Tibial nerve (tissue), 4 donors: Measurements from ENCODE around the gene SAP30L. TPM values are rescaled to one million over a fixed set of nuclear protein-coding genes. Genes with fewer than 3 reads are reported as not detected.

Experiments
- DNase-seq, 2 donors: peaks; one replicate each; pipeline ENCODE4 v3.0.0-alpha.2; 2019; ENCODE audit warnings: low spot score in 2 of 2
- H3K27ac ChIP-seq, 4 donors: fragments of 200-600 bp; sonication (generic) in 3 of 4; one replicate each; pipeline ENCODE4 v1.5.1; 2017 to 2019; ENCODE audit warnings: mild to moderate bottlenecking in 1 of 4
- H3K27me3 ChIP-seq, 2 donors: fragments of 200-600 bp; sonication (generic) in 1 of 2; one replicate each; pipeline versions ENCODE4 v1.5.1 to v1.6.0; 2017 to 2019
- H3K36me3 ChIP-seq, 3 donors: fragments of 200-600 bp; sonication (generic); one replicate each; pipeline ENCODE4 v1.5.1; 2018 to 2019
- H3K4me1 ChIP-seq, 4 donors: fragments of 200-600 bp; sonication (generic) in 3 of 4; one replicate each; pipeline ENCODE4 v1.5.1; 2017 to 2019
- H3K4me3 ChIP-seq, 4 donors: fragments of 200-600 bp; sonication (generic) in 3 of 4; one replicate each; pipeline ENCODE4 v1.5.1; 2017 to 2019; ENCODE audit warnings: mild to moderate bottlenecking in 1 of 4, moderate library complexity in 1 of 4
- H3K9me3 ChIP-seq, 4 donors: fragments of 200-600 bp; sonication (generic) in 3 of 4; one replicate each; pipeline ENCODE4 v1.5.1; 2017 to 2019
- CTCF ChIP-seq, 5 experiments: fragments of 200-600 bp in 3 of 5; fragments of 450-650 bp in 2 of 5; sonication (generic) in 3 of 5; IDR thresholded peaks; one replicate each; pipeline ENCODE4 v1.5.1; 2016 to 2019; ENCODE audit warnings: antibody characterized with exemption in 5 of 5, mild to moderate bottlenecking in 3 of 5, moderate library complexity in 2 of 5
- EP300 ChIP-seq, 2 donors: sonication (generic); formaldehyde crosslinking; IDR thresholded peaks; one replicate each; pipeline ENCODE4 v1.6.1; 2017; ENCODE audit warnings: antibody characterized with exemption in 2 of 2, mild to moderate bottlenecking in 1 of 2
- POLR2A ChIP-seq, 2 donors: fragments of 450-650 bp; IDR thresholded peaks; one replicate each; pipeline ENCODE4 v1.6.1; 2017; ENCODE audit warnings: antibody characterized with exemption in 2 of 2, mild to moderate bottlenecking in 2 of 2, moderate library complexity in 2 of 2
- WGBS, 2 donors: methylation state at CpG; one replicate each; pipeline ENCODE4 v1.1.5; 2018; 5-methylcytosine and 5-hydroxymethylcytosine counted together
- total RNA-seq, 4 donors: library from RNA; depleted of rRNA; stranded (reverse); fragments of >200 nt; gene quantifications; one replicate each; pipeline ENCODE4 v1.1.0, GENCODE V29; 2016

Gene SAP30L
- total RNA-seq, 4 donors from 2014 or later, result 30.0 to 60.5 (median 38.6) TPM

DNA sequence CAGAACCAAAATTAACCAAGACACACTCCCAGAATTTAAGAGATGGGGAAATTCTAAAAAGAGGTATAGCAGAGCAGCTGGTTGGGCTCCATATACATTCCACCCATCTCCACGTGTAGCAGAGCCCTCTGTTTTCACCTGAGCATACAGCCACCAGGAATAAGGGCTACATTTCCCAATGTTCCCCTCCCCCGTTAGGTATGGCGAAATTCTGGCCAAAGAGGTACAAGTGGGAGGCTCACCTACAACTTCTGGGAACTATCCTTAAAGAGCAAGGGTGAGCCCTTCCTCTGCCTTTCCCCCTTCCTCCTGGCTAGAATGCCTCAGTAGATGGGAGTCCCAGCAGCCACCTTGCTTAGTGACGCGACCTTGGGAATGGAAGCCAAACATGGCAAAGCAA, 5.3 kb upstream of the SAP30L start:
- 88 to 92% methylated on average over 5 of the region's 5 CpGs for WGBS, 2 donors
- no peak overlapping the region for H3K27ac ChIP-seq
- no peak for TF ChIP-seq POLR2A (IDR thresholded peaks at IDR 0.05)
- no peak for TF ChIP-seq EP300 (IDR thresholded peaks at IDR 0.05)
- no peak for TF ChIP-seq CTCF (IDR thresholded peaks at IDR 0.05)
- H3K4me1 ChIP-seq, result peaks cover 0 to 12% (median 7%) of the 10 kb centered on the region in 4 donors
- H3K4me3 ChIP-seq, result no peak overlapping the region
- DNase-seq, result no peak
- H3K27me3 ChIP-seq, result no peaks in the 10 kb centered on the region
- peaks cover 2 to 75% (median 6%) of the 10 kb centered on the region in 3 donors for H3K36me3 ChIP-seq
- no peaks in the 10 kb centered on the region for H3K9me3 ChIP-seq

DNA sequence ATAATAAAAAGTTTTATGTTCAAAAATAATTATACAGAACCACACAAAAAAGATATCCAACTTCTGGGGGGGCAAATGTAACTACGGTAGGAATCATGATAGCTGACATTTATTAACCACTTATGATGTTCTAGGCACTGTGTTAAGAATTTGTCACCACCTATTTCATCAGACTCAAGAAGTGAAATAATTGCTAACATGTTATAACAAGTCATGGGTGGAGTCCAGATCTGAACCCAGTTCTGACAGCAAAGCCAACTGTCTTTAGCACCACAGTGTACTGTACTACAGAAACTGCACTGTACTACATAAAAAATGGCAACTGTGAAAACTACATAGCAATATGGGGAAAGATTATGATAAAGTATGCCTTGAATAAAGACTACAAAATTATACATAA, 3.0 kb upstream of the SAP30L start:
- WGBS, 2 donors, result 87 to 88% methylated on average over 1 of the region's 1 CpG
- TF ChIP-seq EP300 (IDR thresholded peaks at IDR 0.05) (no peak), CTCF (IDR thresholded peaks at IDR 0.05) (no peak), POLR2A (IDR thresholded peaks at IDR 0.05) (no peak)
- no peak overlapping the region for H3K27ac ChIP-seq
- H3K27me3 ChIP-seq, result no peaks in the 10 kb centered on the region
- no peaks in the 10 kb centered on the region for H3K9me3 ChIP-seq
- peaks cover 2 to 53% (median 6%) of the 10 kb centered on the region in 3 donors for H3K36me3 ChIP-seq
- no peak for DNase-seq
- peaks cover 0 to 23% (median 8%) of the 10 kb centered on the region in 4 donors for H3K4me1 ChIP-seq
- no peak overlapping the region for H3K4me3 ChIP-seq

DNA sequence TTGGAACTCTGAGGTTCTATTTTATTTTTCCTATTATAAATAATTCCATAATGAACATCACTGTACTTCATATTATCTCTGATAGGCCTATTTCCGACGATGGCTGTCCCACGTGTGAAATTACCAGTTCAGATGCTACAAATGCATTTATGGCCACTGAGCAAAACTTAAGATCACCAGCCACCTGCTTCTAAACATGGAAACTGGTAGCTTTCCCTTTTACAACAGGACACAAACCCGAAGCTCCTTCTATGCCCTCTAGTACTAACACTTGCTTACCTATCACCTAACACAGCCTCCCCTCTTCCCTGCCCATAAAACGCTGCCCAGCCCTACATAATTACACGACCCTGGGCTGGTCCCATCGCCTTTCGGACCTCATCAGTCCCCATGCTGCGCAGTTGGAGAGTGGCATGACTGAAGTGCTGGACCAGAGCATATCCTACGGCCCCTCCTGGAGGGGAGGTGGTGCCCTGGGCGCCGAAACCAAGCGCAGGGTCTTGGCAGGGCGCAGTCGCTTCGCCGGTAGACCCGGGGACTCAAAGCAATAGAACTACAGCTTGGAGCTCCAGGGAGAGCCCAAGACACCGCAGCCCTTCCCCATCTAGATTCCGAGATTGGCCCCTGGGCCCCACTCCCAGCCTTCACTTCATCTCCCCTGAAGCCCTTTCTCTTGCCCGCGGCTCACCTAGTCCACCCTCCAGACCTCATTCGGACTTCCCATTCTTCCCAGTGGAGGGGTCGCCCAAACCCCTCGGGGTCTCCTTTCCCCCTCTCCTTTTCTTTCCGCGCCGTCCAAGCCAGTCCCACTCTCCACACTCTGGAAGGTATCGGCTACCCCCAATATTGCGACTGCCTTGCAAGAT, 1.0 kb upstream of the SAP30L start:
- peaks cover 0 to 43% (median 19%) of the 10 kb centered on the region in 4 donors for H3K4me1 ChIP-seq
- WGBS, 2 donors, result 3 to 5% methylated on average over 30 of the region's 30 CpGs
- H3K27me3 ChIP-seq, result no peaks in the 10 kb centered on the region
- peak overlapping the region; percentile 75 to 92 (median 80) for H3K4me3 ChIP-seq
- H3K36me3 ChIP-seq, result peaks cover 0 to 35% (median 6%) of the 10 kb centered on the region in 3 donors
- TF ChIP-seq CTCF (IDR thresholded peaks at IDR 0.05), result no peak
- no peak for TF ChIP-seq EP300 (IDR thresholded peaks at IDR 0.05)
- no peak for TF ChIP-seq POLR2A (IDR thresholded peaks at IDR 0.05)
- peak overlapping the region; percentile 38 to 93 (median 86) for H3K27ac ChIP-seq
- DNase-seq, result peak in 1 of 2 donors; percentile 17
- no peaks in the 10 kb centered on the region for H3K9me3 ChIP-seq

GRCh38 chr5:154446195-154447088, 645 bp downstream of the SAP30L start:
- TF ChIP-seq POLR2A (IDR thresholded peaks at IDR 0.05) (no peak), CTCF (IDR thresholded peaks at IDR 0.05) (no peak), EP300 (IDR thresholded peaks at IDR 0.05) (no peak)
- Histone ChIP-seq H3K36me3 (peaks cover 0 to 34% (median 6%) of the 10 kb centered on the region in 3 donors), H3K27ac (peak overlapping the region; percentile 56 to 92 (median 86)), H3K4me1 (peaks cover 0 to 46% (median 20%) of the 10 kb centered on the region in 4 donors), H3K4me3 (peak overlapping the region; percentile 75 to 92 (median 80)), H3K27me3 (no peaks in the 10 kb centered on the region), H3K9me3 (no peaks in the 10 kb centered on the region)
- DNase-seq, result peak; percentile 19 to 47
- 0 to 1% methylated on average over 11 to 39 of the region's 87 CpGs for WGBS, 2 donors
